NCI-H748 treated with DMSO at 0.1 percent for 48 hours (cell line): Measurements from ENCODE around the gene MRTFA.
"Not testable (repeated sequence)": the region's sequence is repeated elsewhere in the genome, so short reads cannot be mapped to it uniquely, and the experiment has no call there.

Source experiments
- DNase-seq: peaks from one replicate; lab custom pipeline; 2025; lab: John Stamatoyannopoulos, UW

Gene MRTFA

GRCh38 chr22:40521046-40521445, 115.5 kb downstream of the MRTFA start:
- DNase-seq, result no peak

- no peak for DNase-seq
Measured at GRCh38 chr22:40520562-40520961, 116.0 kb downstream of the MRTFA start.

DNA sequence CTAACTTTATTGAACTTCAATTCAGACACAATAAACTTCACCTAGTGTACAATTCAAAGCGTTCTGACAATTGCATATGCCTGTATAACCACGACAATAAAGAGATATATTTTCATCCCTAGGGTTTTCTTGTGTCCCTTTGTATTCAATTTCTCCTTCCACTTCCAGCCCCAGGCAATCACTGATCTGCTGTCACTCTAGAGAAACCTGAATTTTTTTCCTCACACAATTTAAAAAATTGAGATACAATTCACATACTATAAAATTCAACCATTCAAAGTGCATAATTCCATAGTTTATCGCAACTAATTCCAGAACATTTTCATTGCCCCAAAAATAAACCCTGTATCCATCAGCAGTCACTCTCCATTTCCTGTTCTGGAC, 116.6 kb downstream of the MRTFA start:
- DNase-seq, result no peak

- no peak for DNase-seq
Measured at GRCh38 chr22:40519284-40519947, 117.1 kb downstream of the MRTFA start.

DNA sequence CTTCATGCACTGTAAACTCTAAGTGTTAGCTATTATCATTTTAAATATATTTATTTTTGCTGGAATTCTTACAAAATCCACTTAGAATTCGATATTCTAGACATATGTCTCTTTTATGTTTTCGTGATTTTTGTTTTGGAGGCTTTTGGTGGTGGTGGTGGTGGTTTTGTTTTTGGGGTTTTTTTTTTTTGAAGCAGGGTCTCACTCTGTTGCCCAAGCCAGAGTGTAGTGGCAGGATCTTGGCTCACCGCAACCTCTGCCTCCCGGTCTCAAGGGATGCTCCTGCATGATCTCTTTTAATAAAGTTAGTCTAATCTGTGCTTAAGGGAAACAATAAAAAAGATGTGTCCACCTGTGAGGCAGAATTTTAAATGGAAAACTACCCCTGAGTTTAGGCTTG, 117.7 kb downstream of the MRTFA start:
- no peak for DNase-seq

DNA sequence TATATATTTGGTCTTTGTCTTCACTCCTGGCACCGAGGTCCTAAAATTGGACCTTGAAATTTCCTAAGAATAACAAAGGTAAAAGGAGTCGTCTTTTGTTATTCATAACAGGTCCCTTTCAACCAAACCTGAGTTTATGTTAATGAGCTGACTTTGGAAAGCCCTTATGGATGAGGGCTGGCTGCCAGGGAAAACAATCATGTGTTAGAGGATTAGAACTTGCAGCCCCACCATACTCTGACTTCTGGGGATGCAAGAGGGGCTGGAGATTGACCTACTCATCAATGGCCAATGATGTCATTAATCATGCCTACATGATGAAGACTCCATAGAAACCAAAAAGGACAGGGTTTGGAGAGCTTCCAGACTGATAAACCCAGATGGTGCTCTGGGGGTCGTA, 118.9 kb downstream of the MRTFA start:
- no peak for DNase-seq

DNA sequence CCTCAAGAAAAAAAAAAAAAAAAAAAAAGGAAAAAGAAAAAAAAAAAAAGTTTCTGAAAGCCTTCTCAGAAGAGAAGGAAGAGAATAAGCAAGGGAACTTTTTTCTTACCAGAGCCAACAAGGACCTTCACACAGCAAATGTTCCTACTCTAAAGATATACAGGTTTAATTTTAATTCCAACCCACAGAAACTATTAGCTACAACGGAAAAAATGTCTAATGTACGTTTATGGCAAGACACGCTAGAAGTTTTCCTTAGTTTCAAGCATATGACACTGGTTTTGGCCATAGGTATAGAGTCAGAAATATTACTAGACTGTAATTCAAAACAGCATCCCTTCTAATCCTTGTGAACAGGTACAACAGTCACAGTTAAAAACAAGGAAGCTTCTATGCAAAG, 120.1 kb downstream of the MRTFA start:
- no peak for DNase-seq

DNA sequence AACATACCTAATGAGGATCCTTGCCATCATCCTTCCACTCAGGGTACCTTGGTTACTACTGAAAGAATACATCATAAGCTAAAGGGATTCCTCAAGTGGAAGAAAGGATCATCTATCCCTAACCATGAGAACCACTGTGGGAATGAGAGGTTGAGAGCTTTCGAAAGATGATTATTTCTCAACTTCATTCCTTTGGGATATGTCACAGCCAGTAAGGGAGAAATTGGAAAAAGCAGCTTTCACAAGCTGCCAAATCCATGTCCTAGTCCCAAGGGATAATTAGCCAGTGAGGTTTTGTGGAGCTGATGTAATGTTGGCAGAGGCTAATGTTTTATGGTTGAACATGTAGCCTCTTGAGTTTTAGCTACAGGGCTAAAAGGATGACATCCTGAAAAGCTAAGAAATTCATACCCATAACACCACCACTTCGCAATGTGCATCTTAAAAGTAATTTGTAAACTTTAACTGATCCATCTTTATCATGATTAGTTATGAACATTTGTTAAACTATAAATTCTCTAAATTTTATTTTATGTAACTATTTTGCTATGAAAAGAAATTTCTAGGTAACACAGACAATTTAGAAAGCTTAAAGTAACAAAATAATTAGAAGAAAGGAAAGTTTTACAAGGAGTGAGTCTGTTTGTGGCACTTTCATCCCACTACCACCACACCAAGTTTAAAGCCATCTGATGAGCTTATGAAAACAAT, 123.9 kb downstream of the MRTFA start:
- no peak for DNase-seq

GRCh38 chr22:40511604-40512003, 124.9 kb downstream of the MRTFA start:
- no peak for DNase-seq

- no peak for DNase-seq
Measured at GRCh38 chr22:40510631-40511364, 125.7 kb downstream of the MRTFA start.

DNA sequence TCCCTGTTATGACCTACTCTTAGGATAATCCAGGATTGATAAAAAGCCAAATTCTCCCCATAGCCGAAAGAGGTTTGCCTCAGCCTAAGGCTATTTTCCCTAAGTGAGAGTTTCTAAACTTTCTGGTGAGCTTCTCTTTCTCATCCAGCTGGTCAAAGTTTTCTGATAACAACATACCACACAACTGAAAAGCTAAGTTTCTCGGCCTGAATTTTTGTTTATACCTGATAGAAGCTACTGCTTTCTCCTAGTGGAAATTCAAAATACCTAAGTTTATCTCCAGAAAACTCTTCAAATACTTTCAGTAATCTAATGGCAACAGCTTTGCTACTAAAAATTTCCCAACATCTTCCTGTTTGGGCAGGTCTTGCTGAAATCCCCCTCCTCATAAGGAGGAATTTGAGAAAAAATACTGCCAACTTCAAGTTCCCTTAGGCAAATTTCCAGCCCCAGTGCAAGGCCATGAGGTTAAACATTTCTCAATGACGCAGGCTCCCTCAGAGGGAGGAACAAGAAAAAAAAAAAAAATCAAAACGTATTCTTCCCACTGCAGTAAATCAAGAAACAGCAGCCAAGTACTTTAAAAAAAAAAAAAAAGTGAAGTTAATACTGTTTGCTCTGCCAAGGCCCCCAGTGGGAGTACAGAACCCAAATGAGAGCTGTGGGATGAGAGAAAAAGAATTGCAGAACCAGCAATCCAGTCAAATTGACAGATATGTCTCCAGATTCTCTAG, 127.0 kb downstream of the MRTFA start:
- no peak for DNase-seq

- DNase-seq, result not testable (repeated sequence)
Measured at GRCh38 chr22:40508046-40508445, 128.5 kb downstream of the MRTFA start.

DNA sequence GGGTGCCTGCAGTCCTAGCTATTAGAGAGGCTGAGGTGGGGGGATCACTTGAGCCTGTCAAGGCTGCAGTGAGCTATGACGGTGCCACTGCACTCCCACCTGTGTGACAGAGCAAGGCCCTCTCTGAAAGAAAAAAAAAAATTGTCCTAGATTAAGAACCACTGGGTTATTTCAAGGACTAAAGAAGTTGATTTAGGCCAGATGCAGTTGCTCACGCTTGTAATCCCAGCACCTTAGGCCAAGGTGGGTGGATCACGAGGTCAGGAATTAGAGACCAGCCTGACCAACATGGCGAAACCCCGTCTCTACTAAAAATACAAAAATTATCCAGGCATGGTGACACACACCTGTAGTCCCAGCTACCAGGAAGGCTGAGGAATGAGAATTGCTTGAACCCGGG, 129.0 kb downstream of the MRTFA start:
- no peak for DNase-seq

DNA sequence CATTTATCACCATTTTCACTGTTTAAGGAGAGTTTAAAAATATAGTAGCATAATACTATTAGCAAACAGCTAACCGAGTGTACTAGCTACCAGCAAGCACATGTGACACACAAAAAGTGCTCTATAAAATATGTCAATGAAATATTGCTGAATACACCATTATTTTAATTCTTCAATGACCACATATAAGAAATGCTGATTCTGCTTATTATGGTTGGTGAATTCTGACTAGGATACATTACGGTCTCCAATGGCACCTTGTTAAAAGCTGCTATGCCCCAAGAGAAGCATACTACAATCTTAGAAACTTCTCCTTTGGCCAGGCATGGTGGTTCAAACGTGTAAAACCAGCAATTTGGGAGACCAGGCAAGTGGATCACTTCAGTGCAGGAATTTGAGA, 129.8 kb downstream of the MRTFA start:
- DNase-seq, result no peak

- no peak for DNase-seq
Measured at GRCh38 chr22:40504285-40505249, 132.0 kb downstream of the MRTFA start.

GRCh38 chr22:40502919-40503318, 133.6 kb downstream of the MRTFA start:
- DNase-seq, result no peak

DNA sequence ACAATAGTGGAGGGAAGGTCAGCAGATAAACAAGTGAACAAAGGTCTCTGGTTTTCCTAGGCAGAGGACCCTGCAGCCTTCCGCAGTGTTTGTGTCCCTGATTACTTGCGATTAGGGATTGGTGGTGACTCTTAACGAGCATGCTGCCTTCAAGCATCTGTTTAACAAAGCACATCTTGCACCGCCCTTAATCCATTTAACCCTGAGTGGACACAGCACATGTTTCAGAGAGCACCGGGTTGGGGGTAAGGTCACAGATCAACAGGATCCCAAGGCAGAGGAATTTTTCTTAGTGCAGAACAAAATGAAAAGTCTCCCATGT, 136.1 kb downstream of the MRTFA start:
- DNase-seq, result not testable (repeated sequence)

DNA sequence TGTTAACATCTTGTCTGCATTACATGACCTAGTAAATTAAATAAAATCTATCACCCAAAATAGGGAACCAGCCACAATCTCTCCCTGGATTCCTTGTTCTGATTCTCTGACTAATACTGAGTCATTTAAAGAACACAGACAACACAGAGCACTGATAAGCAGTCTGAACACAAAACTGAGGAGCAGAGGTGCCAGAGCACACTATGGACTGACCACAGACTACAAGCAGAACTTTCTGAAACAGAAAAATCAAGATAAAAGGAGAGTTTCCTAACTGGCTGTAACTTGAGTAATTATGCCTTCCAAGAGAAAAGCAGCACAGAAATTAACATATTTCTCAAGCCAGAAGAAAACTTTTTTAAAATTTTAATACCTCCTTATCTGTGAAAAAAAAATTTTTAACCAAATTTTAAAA, 137.3 kb downstream of the MRTFA start:
- no peak for DNase-seq

DNA sequence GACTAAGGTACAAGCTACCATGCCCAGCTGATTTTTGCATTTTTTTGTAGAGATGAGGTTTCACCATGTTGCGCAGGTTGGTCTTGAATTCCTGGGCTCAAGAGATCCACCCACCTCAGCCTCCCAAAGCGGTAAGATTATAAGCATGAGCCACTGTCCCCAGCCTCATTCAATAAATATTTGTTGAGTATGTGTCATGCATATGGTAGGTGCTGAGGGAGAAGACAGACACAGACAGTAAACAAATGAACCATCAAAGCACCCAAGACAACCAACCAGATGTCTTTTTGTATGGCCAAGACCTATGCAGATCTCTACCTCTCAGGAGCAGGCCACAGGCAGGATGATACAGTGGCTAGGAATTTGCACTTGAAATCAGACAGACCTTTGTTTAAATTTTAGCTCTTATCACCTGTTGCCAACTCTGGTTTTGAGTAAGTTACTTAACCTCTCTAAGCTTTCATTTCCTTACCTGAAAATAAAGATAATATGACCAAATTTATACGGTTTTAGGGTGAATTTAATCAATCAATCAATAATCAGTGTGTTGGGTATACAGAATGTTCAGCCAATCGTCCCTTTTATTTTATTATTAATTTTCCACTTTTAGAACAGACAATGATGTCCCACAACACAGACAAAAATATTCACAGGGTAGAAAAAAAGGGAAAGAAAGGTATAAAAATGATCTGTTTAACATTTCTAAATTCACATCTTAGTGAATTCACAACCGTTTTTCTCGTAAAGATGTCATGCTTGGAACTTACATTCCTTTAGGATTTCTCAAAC, 137.9 kb downstream of the MRTFA start:
- DNase-seq, result no peak

GRCh38 chr22:40493441-40493840, 143.1 kb downstream of the MRTFA start:
- no peak for DNase-seq
